Measurements from ENCODE around the gene ZKSCAN5. TPM values are rescaled to one million over a fixed set of nuclear protein-coding genes. Genes with fewer than 3 reads are reported as not detected.

The ZKSCAN5 gene
- total RNA-seq (10 to 100 TPM in 1 of 4 donors, 1 to 10 TPM in 3; 7.7 to 12.5 (median 8.4) TPM), polyA plus RNA-seq (1 to 10 TPM; 3.0 to 4.9 (median 3.0) TPM)

DNA sequence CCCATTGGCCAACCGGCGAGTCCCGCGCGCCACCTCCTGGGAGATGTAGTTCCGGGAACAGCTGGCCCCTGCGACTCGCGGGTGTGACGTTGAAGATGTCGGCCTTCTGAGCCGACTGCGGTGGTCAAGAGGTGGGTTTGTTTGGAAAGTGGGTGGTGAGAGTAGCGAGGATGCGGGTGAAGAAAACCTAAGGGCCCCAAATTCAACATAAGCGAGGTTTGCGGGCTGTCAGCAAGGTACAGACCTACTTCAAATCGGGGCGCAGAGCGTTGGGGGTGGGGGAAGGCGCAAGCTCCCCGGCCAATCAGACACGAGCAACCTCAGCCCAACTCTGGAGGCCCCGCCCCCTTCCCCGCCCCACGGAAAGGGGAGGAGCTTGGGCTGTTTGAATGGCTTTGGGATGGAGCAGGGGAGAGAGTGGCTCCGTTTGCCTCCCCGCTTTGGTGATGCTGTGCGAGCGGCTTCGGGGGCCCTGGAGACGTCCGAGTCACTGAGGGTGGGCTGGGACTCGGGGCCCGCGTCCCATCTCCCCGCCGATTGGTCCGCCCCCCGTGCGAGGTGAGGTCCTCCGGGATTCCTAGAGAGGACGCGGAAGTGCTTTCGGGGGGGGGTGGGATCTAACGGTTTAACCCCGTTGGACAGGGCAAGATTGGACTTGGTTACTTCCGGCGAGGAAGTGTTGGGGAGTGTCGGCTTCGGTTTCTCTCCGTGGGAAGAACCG lies at the start of gene ZKSCAN5:
ZKSCAN5 (plus strand) TSS at position 60 of the 721 bp plus-strand sequence. CDS start 1,383 bp downstream, outside the sequence.
- Histone ChIP-seq H3K4me1 (peaks cover 0 to 45% (median 35%) of the 10 kb centered on the region in 4 donors), H3K9me3 (no peaks in the 10 kb centered on the region), H3K4me3 (peak within 1 kb of the TSS; percentile 59 to 81 (median 65)), H3K27ac (peak within 1 kb of the TSS; percentile 84 to 95 (median 90)), H3K27me3 (no peaks in the 10 kb centered on the region), H3K36me3 (no peaks in the 10 kb centered on the region)
- WGBS, 2 donors: 0 to 1% methylated on average over 53 of the region's 53 CpGs
- intact Hi-C loops (cut with DNase I): loop anchor here (2.0 to 10.0 kb wide), 4 partner anchors 32 to 360 kb away; partner anchors contain the start of genes SMURF1, ZNF655, ZNF789 and ZSCAN25
- peak; percentile 99 for DNase-seq
- TF ChIP-seq, protein P1, sequence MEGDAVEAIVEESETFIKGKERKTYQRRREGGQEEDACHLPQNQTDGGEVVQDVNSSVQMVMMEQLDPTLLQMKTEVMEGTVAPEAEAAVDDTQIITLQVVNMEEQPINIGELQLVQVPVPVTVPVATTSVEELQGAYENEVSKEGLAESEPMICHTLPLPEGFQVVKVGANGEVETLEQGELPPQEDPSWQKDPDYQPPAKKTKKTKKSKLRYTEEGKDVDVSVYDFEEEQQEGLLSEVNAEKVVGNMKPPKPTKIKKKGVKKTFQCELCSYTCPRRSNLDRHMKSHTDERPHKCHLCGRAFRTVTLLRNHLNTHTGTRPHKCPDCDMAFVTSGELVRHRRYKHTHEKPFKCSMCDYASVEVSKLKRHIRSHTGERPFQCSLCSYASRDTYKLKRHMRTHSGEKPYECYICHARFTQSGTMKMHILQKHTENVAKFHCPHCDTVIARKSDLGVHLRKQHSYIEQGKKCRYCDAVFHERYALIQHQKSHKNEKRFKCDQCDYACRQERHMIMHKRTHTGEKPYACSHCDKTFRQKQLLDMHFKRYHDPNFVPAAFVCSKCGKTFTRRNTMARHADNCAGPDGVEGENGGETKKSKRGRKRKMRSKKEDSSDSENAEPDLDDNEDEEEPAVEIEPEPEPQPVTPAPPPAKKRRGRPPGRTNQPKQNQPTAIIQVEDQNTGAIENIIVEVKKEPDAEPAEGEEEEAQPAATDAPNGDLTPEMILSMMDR (IDR thresholded peaks at IDR 0.05): no peak
- TF ChIP-seq EP300 (IDR thresholded peaks at IDR 0.05) (peak in 1 of 4 donors; percentile 31), POLR2AphosphoS5 (IDR thresholded peaks at IDR 0.05) (peak; percentile 63 to 93 (median 82)), POLR2A (IDR thresholded peaks at IDR 0.05) (peak; percentile 63 to 66)

DNA sequence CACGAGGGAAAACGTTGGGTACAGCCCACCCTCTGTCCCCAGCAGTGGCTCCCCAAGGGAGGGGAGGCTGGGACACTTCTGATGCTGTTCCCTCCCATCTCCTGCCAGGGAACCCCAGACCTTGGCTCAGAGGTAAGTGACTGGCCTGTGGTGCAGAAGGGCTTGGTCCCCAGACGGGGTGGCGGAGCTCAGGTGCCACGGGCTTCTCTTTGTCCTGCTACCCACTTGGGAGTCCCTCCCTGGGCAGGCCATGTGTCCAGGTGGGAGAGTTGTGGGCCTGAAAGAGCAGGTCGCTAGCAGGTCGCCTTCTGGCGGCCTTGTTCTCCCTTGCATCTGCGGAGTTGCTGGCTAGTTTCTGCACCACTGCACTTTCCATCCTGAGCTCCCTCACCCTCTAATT lies 48.6 kb upstream of the ZKSCAN5 start:
- TF ChIP-seq, protein P1 (IDR thresholded peaks at IDR 0.05): no peak
- TF ChIP-seq POLR2A (IDR thresholded peaks at IDR 0.05): no peak
- no peak for TF ChIP-seq EP300 (IDR thresholded peaks at IDR 0.05)
- TF ChIP-seq POLR2AphosphoS5 (IDR thresholded peaks at IDR 0.05): no peak
- H3K27me3 ChIP-seq: no peaks in the 10 kb centered on the region
- intact Hi-C loops (cut with DNase I): no loop called here
- H3K27ac ChIP-seq: no peak overlapping the region
- 76 to 83% methylated on average over 9 of the region's 9 CpGs for WGBS, 2 donors
- peaks cover 0 to 12% (median 3%) of the 10 kb centered on the region in 4 donors for H3K4me1 ChIP-seq
- H3K9me3 ChIP-seq: no peaks in the 10 kb centered on the region
- no peak for DNase-seq
- H3K4me3 ChIP-seq: no peak overlapping the region
- peaks cover 9 to 91% (median 45%) of the 10 kb centered on the region in 4 donors for H3K36me3 ChIP-seq

DNA sequence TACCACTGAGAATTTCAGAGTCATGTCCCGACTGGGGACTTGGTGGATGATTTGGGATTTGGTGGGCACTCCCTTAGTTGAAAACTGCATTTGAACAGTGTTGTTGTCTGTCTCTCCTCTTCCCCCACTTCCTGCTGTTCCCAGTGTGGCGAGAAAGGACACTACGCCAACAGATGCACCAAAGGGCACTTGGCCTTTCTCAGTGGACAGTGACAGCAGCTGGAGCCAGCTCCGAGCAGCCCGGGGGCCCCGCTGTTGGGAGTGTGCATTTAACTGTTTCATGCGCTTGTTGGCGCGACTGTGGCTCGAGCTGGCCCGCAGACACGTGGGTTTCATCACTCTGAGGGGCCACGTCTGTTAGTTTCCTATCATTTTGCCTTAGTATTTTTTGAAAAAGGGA lies 48.2 kb upstream of the ZKSCAN5 start:
- peaks cover 9 to 87% (median 43%) of the 10 kb centered on the region in 4 donors for H3K36me3 ChIP-seq
- TF ChIP-seq POLR2AphosphoS5 (IDR thresholded peaks at IDR 0.05): no peak
- no peak for TF ChIP-seq EP300 (IDR thresholded peaks at IDR 0.05)
- no peak for TF ChIP-seq POLR2A (IDR thresholded peaks at IDR 0.05)
- TF ChIP-seq, protein P1 (IDR thresholded peaks at IDR 0.05): no peak
- H3K4me1 ChIP-seq: peaks cover 0 to 15% (median 4%) of the 10 kb centered on the region in 4 donors
- H3K9me3 ChIP-seq: no peaks in the 10 kb centered on the region
- DNase-seq: no peak
- no peak overlapping the region for H3K4me3 ChIP-seq
- no peaks in the 10 kb centered on the region for H3K27me3 ChIP-seq
- no peak overlapping the region for H3K27ac ChIP-seq
- intact Hi-C loops (cut with DNase I): no loop called here
- 76% methylated on average over 13 of the region's 13 CpGs for WGBS, 2 donors

DNA sequence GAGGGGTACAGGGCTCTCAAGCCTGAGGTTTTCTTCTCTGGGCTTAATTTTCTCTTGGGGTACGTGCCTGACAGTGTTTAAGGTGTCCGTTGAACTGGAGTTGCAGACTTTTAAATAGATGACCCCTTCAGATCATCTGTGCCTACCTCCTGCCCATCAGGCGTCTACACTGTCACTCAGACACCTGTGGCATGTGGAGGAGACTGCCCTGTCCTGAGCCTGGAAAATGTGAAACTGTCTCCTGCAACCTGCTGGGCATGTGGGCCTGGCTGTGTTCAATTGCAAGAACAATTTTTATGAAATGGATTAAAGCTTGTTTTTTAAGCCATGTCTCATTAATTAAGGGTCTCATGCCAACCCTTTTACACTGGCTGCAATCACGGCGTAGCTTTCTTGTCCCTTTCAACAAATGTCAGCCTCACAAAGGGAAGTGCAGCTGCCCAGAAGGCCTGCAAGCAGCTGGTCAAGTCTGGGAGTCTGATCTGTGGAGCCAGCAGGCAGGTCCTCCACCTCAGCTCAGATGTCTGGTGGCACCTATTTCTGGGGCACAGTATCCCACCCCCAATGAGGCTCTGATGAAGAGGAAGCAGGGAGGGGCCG lies 47.3 kb upstream of the ZKSCAN5 start:
- TF ChIP-seq POLR2A (IDR thresholded peaks at IDR 0.05) (no peak), EP300 (IDR thresholded peaks at IDR 0.05) (no peak), POLR2AphosphoS5 (IDR thresholded peaks at IDR 0.05) (no peak)
- TF ChIP-seq, protein P1 (IDR thresholded peaks at IDR 0.05): no peak
- DNase-seq: no peak
- H3K4me3 ChIP-seq: no peak overlapping the region
- intact Hi-C loops (cut with DNase I): no loop called here
- H3K4me1 ChIP-seq: peaks cover 0 to 23% (median 8%) of the 10 kb centered on the region in 4 donors
- WGBS, 2 donors: 84 to 85% methylated on average over 6 of the region's 6 CpGs
- H3K27me3 ChIP-seq: no peaks in the 10 kb centered on the region
- H3K27ac ChIP-seq: no peak overlapping the region
- peaks cover 9 to 78% (median 41%) of the 10 kb centered on the region in 4 donors for H3K36me3 ChIP-seq
- no peaks in the 10 kb centered on the region for H3K9me3 ChIP-seq
